ENCODE data around the gene RAB9A. TPM values are rescaled to one million over a fixed set of nuclear protein-coding genes. Genes with fewer than 3 reads are reported as not detected.

Gene RAB9A
- total RNA-seq, 1 experiment from 2014 or later = 29.5 TPM

- CTCF ChIA-PET = no interaction called here
- peaks cover 26% of the 10 kb centered on the region for H3K36me3 ChIP-seq (ENCODE audit: low read depth, low read length)
- H3K4me1 ChIP-seq (ENCODE audit: insufficient read depth, low read length) = peaks cover 26% of the 10 kb centered on the region
- H3K9me3 ChIP-seq (ENCODE audit: low read length) = no peaks in the 10 kb centered on the region
- peak overlapping the region; percentile 74; the same call in 1 of the 2 replicates for H3K9ac ChIP-seq (ENCODE audit: low read length)
- no peak overlapping the region for H2AFZ ChIP-seq (ENCODE audit: low read length)
- no peaks in the 10 kb centered on the region for H3F3A ChIP-seq (ENCODE audit: low read length, unreplicated experiment)
- no peaks in the 10 kb centered on the region for H3K27me3 ChIP-seq (ENCODE audit: low read length)
- POLR2A ChIA-PET (ENCODE audit: unreplicated experiment) = no interaction called here
- peak; percentile 78 for DNase-seq
- peak; percentile 73 for TF ChIP-seq CTCF (conservative IDR thresholded peaks at IDR 0.05; ENCODE audit: low read depth, low read length)
- no peak for TF ChIP-seq EZH2phosphoT487 (IDR thresholded peaks at IDR 0.05; ENCODE audit: borderline replicate concordance, low read length)
- H3K9me2 ChIP-seq (replicated peaks; ENCODE audit: low read length) = no peaks in the 10 kb centered on the region
- 0 out of 2 replicates have a peak overlapping the region, but pooled peaks have one; percentile 98 for H3K27ac ChIP-seq (ENCODE audit: low read length)
- no peak overlapping the region for H3K4me3 ChIP-seq (ENCODE audit: low read length)
- H3K4me2 ChIP-seq (ENCODE audit: low read length) = no peak overlapping the region
- H3K79me2 ChIP-seq (ENCODE audit: low read length) = peaks cover 7% of the 10 kb centered on the region; the same call in 1 of the 2 replicates
- no peaks in the 10 kb centered on the region for H4K20me1 ChIP-seq (ENCODE audit: low read length)
- ATAC-seq = peak; percentile 71
- intact Hi-C loops (cut with micrococcal nuclease) = loop anchor here (1.0 to 10.0 kb wide), 4 partner anchors 92 to 282 kb away; no protein-coding TSS in a partner anchor
- no TSS peak for BruUV-seq (replicated peaks)
These were observed 61.3 kb downstream of the RAB9A start for GRCh38 chrX:13750204-13750603.

GRCh38 chrX:13750812-13751211 is 61.9 kb downstream of the RAB9A start:
- no peaks in the 10 kb centered on the region for H3K27me3 ChIP-seq (ENCODE audit: low read length)
- H3K4me2 ChIP-seq (ENCODE audit: low read length) = no peak overlapping the region
- H3K9me3 ChIP-seq (ENCODE audit: low read length) = no peaks in the 10 kb centered on the region
- H2AFZ ChIP-seq (ENCODE audit: low read length) = no peak overlapping the region
- H3K36me3 ChIP-seq (ENCODE audit: low read depth, low read length) = peaks cover 29% of the 10 kb centered on the region
- H3K9me2 ChIP-seq (replicated peaks; ENCODE audit: low read length) = no peaks in the 10 kb centered on the region
- peaks cover 7% of the 10 kb centered on the region; the same call in 1 of the 2 replicates for H3K79me2 ChIP-seq (ENCODE audit: low read length)
- H3K9ac ChIP-seq (ENCODE audit: low read length) = peak overlapping the region; percentile 74
- intact Hi-C loops (cut with micrococcal nuclease) = loop anchor here (1.0 to 10.0 kb wide), 4 partner anchors 93 to 281 kb away; no protein-coding TSS in a partner anchor
- TF ChIP-seq EZH2phosphoT487 (IDR thresholded peaks at IDR 0.05; ENCODE audit: borderline replicate concordance, low read length) (no peak), EZH2 (IDR thresholded peaks at IDR 0.05; ENCODE audit: low read length, unreplicated experiment) (no peak), CTCF (conservative IDR thresholded peaks at IDR 0.05; ENCODE audit: low read depth, low read length) (no peak)
- DNase-seq (no peak), ATAC-seq (no peak)
- H3K27ac ChIP-seq (ENCODE audit: low read length) = peak overlapping the region; percentile 98
- CTCF ChIA-PET = interaction anchor here (0.7 to 0.9 kb wide), 2 partner anchors 17 to 104 kb away, joined by 3 to 4 read pairs; partner anchors contain the start of genes OFD1 and TRAPPC2
- POLR2A ChIA-PET (ENCODE audit: unreplicated experiment) = no interaction called here
- H3K4me3 ChIP-seq (ENCODE audit: low read length) = no peak overlapping the region
- no peaks in the 10 kb centered on the region for H4K20me1 ChIP-seq (ENCODE audit: low read length)
- no TSS peak for BruUV-seq (replicated peaks)
- no peaks in the 10 kb centered on the region for H3F3A ChIP-seq (ENCODE audit: low read length, unreplicated experiment)
- peaks cover 26% of the 10 kb centered on the region for H3K4me1 ChIP-seq (ENCODE audit: insufficient read depth, low read length)

- Histone ChIP-seq H3K9me2 (replicated peaks; ENCODE audit: low read length) (no peaks in the 10 kb centered on the region), H4K20me1 (ENCODE audit: low read length) (no peaks in the 10 kb centered on the region), H2AFZ (ENCODE audit: low read length) (no peak overlapping the region), H3K4me2 (ENCODE audit: low read length) (peak overlapping the region; percentile 42), H3K9me3 (ENCODE audit: low read length) (no peaks in the 10 kb centered on the region), H3K9ac (ENCODE audit: low read length) (peak overlapping the region; percentile 74), H3K36me3 (ENCODE audit: low read depth, low read length) (peaks cover 29% of the 10 kb centered on the region), H3K4me1 (ENCODE audit: insufficient read depth, low read length) (peaks cover 26% of the 10 kb centered on the region), H3K27me3 (ENCODE audit: low read length) (no peaks in the 10 kb centered on the region), H3K4me3 (ENCODE audit: low read length) (no peak overlapping the region), H3K79me2 (ENCODE audit: low read length) (peaks cover 7% of the 10 kb centered on the region; the same call in 1 of the 2 replicates), H3F3A (ENCODE audit: low read length, unreplicated experiment) (no peaks in the 10 kb centered on the region), H3K27ac (ENCODE audit: low read length) (peak overlapping the region; percentile 98)
- POLR2A ChIA-PET (ENCODE audit: unreplicated experiment) = no interaction called here
- intact Hi-C loops (cut with micrococcal nuclease) = loop anchor here (10.0 kb wide), 1 partner anchor 183 kb away; no protein-coding TSS in a partner anchor
- TF ChIP-seq EZH2 (IDR thresholded peaks at IDR 0.05; ENCODE audit: low read length, unreplicated experiment) = no peak
- no peak for TF ChIP-seq CTCF (conservative IDR thresholded peaks at IDR 0.05; ENCODE audit: low read depth, low read length)
- no peak for TF ChIP-seq EZH2phosphoT487 (IDR thresholded peaks at IDR 0.05; ENCODE audit: borderline replicate concordance, low read length)
- DNase-seq (peak; percentile 82), ATAC-seq (peak; percentile 72)
- CTCF ChIA-PET = no interaction called here
- BruUV-seq (replicated peaks) = no TSS peak
These were observed 63.2 kb downstream of the RAB9A start for GRCh38 chrX:13752141-13752540.

All from PC-3 (cell line).